Stimulated activated CD8-positive, alpha-beta memory T cell treated with anti-CD3 and anti-CD28 coated beads, Interleukin-7, amount 100 ng/mL, for 1 hour (primary cell): ENCODE results near the gene CLEC19A.

Source experiments
- DNase-seq, 2 donors: peaks; one replicate each; pipeline ENCODE4 v3.0.0-alpha.2; 2020; ENCODE audit warnings: low read depth in 2 of 2

Gene CLEC19A

GRCh38 chr16:19285431-19285830 lies at the start of gene CLEC19A:
CLEC19A (plus strand) TSS chr16:19285731; CDS start chr16:19285852, 121 bp downstream.
- DNase-seq, result no peak

GRCh38 chr16:19235886-19236285 lies 49.6 kb upstream of the CLEC19A start:
- DNase-seq, result no peak

DNA sequence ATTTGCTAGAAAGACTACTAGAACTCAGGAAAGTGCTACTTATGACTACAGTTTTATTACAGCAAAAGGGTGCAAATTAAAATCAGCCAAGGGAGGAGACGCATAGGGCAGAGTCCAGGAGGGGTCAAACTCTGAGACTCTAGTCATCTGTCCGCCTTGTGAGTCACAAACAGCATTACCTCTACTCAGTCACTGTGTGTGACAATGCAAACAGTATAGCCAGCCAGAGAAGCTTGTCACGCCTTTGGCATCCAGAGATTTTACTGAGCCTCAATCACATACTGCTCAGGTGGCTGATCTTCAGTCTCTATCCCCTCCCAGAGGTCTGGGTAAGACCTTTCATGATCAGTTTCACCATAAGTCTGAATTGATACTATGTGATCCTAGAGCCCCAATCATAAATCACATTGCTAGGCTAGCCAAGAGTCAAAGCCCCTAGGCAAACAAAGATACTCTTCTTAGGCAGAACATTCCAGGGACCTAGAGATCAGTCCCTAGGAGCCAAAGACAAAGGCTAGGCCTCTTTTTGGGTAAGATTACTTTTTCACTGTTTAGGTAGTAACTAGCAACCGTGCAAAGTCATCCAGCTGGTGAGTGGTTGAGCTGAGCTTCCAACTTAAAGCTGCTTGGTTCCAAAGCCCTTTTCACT lies 48.8 kb upstream of the CLEC19A start:
- DNase-seq, result no peak

GRCh38 chr16:19238406-19238805 lies 47.1 kb upstream of the CLEC19A start:
- DNase-seq, result no peak

- no peak for DNase-seq
Measured at GRCh38 chr16:19239511-19240155, 45.9 kb upstream of the CLEC19A start.

- DNase-seq, result no peak
Measured at GRCh38 chr16:19240494-19240893, 45.0 kb upstream of the CLEC19A start.

- DNase-seq, result no peak
Measured at GRCh38 chr16:19241512-19241911, 44.0 kb upstream of the CLEC19A start.

- DNase-seq, result no peak
Measured at GRCh38 chr16:19242186-19242585, 43.3 kb upstream of the CLEC19A start.

- no peak for DNase-seq
Measured at GRCh38 chr16:19242987-19243575, 42.5 kb upstream of the CLEC19A start.

- no peak for DNase-seq
Measured at GRCh38 chr16:19245326-19245925, 40.1 kb upstream of the CLEC19A start.

DNA sequence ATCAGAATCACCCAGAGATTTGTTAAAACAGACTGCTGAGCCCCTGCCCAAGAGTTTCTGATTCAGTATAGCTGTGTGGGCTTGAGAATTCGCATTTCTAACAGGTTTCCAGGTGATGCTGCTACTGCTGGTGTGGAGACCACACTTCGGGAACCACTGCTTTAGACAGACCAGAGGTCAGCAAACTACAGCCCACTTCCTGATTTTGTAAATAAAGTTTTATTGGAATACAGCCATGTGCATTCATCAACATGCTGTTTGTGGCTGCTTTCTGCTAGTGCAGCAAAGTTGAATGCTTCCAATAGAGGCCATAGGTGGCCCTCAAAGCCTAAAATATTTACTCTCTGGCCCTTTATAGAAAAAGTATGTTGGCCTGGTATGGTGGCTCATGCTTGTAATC lies 32.6 kb upstream of the CLEC19A start:
- DNase-seq, result no peak

GRCh38 chr16:19254611-19255010 lies 30.9 kb upstream of the CLEC19A start:
- DNase-seq, result no peak

DNA sequence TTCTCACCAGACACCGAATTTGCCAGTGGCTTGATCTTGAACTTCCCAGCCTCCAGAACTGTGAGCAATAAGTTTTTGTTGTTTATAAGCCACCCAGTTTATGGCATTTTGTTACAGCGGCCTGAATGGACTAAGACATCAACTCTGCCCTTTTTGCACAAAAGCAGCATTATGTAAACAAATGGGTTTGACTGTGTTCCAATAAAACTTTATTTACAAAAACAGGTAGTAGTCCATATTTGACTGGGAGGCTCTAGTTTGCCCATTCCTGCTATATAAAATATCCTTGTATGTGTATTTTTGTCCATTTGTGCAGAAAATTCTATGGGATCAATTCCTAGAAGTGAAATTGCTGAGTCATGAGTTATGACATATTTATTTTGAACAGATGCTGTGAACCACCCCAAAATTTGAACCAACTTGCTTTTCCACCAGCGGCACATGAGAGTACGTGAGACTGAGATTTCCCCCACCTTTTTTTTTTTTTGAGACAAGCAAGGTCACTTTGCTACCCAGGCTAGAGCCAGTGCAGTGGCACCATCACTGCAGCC lies 21.3 kb upstream of the CLEC19A start:
- DNase-seq, result no peak

DNA sequence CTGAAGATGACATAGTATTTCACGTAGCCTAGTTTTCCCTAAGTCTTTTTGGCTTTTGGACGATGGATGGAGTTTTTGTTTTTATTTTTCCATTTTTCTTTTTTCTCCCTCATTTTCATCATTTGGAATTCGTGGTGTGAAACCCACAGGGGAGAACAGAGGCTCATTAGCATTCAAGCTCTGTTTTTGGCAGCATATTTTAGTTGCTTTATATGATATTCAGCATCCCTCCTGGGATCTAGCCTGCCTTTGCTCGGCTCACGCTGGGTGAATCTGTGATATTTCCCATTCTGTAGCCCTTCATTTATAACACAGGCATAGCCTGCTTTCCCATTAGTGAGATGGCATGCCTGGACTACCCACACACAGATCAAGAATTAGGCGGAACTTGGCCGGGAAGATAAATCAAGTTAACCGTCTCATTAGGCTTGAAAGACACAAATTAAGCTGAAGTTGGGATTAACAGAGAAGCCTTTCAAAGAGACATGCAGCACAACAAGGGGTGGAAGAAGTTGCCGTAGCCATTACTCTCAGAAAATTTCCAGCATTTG lies 20.1 kb upstream of the CLEC19A start:
- no peak for DNase-seq

DNA sequence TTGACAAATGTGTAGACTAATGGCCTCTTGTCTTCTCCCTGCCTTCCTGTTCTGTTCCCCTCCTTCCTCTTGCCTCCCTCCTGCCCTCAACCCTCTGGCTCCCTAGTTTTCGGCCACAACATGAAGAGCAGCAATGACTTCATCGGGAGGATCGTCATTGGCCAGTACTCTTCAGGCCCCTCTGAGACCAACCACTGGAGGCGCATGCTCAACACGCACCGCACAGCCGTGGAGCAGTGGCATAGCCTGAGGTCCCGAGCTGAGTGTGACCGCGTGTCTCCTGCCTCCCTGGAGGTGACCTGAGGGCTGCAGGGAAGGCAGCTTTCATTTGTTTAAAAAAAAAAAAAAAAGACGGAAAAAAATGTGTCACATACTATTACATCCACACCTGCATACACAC lies 18.8 kb upstream of the CLEC19A start:
- no peak for DNase-seq

- DNase-seq, result no peak
Measured at GRCh38 chr16:19269098-19269497, 16.4 kb upstream of the CLEC19A start.

DNA sequence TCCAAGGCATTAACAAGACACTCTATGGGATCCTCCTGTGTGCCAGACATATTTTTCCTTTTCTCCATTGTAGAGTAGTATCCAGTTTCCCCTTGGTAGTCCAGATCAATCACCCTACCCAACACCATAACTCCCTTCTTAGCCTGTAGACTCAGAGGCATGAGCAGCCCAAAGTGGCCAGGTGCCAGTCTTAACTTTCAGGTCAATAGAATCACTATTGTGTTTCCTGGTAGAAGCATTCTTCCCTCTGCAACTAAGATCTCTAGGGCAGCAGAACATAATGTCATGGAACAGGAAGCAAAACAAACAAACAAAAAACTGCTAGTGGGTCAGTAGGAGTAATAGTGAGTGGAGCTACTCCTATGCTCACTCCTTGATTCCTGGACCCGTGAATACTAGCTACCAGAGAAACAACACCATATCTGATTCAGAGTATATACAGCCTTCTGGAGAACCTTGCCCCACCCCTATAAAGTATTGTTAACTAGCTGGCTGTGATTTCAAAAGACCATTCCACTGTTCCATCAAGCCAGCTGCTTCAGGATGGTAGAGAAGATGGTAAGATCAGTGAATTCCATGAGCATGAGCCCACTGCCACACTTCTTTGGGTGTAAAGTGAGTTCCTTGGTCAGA lies 11.2 kb upstream of the CLEC19A start:
- DNase-seq, result no peak

DNA sequence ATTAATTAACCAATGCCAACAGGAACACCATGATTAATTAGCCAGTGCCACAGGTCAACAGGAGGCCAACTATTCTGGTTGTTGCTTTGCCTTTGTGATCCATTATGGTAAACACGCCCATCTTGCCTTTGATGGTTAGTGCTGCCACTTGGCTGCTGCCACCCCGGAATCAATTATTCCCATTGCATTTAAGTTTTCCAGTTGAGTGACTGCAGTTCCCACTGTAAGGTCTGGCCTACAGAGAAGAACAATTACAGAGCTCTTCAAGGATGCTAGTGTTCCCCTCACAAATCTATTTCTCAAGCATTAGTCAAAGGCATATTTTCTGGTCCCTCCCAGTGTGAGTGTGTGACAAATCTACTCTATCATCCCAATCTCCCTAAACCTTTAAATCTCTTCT lies 7.1 kb upstream of the CLEC19A start:
- no peak for DNase-seq

DNA sequence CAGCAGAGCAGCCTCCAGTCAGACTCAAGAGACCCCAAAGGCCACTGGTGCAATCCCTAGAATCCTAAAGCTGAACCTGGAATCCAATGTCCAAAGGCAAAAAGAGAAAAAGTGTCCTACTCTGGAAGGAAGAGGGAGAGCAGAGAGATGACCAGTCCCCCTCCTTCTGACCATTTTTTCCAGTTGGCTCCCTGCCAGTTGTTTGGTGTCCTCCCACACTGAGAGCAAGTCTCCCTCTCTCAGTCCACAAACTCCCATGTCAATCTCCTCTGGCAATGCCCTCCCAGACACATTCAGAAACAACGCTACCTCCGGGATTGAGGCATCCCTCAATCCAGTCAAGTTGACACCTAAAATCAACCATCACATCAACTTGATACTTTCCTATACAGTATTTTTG lies 4.3 kb upstream of the CLEC19A start:
- DNase-seq, result no peak

DNA sequence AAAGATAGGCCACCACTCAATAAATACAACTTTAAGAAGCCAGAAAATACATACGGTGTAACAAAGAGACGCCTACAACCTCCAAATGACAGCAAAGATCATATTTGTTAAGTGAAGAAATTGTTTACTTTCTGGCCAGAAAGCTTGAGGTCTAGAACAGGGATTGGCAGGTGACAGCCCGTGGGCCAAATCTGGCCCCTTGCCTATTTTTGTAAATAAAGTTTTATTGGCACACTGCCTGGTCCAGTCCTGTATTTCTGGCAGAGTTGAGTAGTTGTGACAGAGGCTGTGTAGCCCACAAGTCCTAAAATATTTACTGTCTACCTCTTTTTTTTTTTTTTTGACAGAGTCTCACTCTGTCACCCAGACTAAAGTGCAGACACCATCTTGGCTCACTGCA lies 3.4 kb upstream of the CLEC19A start:
- DNase-seq, result no peak

DNA sequence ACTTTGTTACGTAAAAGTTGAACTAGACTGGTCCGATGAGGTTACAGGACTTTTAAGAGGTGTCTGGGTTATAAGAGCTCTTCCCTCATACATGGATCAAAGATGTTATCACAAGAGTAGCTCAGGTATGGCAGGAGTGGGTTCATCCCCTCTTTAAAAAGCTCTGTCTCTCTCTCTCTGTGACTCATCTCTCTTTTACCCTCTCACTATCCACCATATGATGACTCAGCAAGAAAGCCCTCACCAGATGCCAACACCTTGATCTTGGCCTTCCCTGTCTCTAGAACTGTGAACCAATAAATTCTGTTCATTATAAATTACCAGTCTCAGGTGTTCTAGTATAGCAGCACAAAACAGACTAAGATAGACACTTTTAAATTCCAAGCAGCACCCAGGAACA lies 1.9 kb upstream of the CLEC19A start:
- DNase-seq, result no peak

GRCh38 chr16:19284207-19284606 lies 1.3 kb upstream of the CLEC19A start:
- no peak for DNase-seq
